H1 (cell line): ENCODE measurements around the gene ADGRV1. TPM values are rescaled to one million over a fixed set of nuclear protein-coding genes. Genes with fewer than 3 reads are reported as not detected.

Source experiments
- CTCF ChIA-PET: fragments of 300-600 bp; sonication (Branson Sonifier 250); formaldehyde crosslinking; loops from one replicate; lab custom pipeline; 2021; ENCODE audit not compliant: partially characterized antibody; lab: Charles Lee
- POLR2A ChIA-PET: fragments of 300-600 bp; sonication (Branson Sonifier 250); formaldehyde crosslinking; loops from one replicate; lab custom pipeline; 2021; ENCODE audit warnings: inconsistent platforms; ENCODE audit not compliant: partially characterized antibody; lab: Charles Lee
- DNase-seq, 2 experiments: peaks; one replicate each; pipeline versions ENCODE4 v3.0.0 to v3.0.0-alpha.2; 2010 to 2022; ENCODE audit warnings: low spot score in 2 of 2, low read depth in 1 of 2, mixed read lengths in 1 of 2
- FAIRE-seq: peaks from 2 replicates; lab custom pipeline; 2011; peaks lifted over from hg19 to GRCh38; lab: Jason Lieb, UNC
- H2AFZ ChIP-seq: 2 replicates; pipeline ENCODE4 v1.8.1; 2012; ENCODE audit warnings: low read length, inconsistent platforms
- H2AK5ac ChIP-seq: 2 replicates; pipeline ENCODE4 v1.6.1; 2013; ENCODE audit warnings: low read depth, low read length
- H2BK120ac ChIP-seq: replicated peaks from 2 replicates; pipeline ENCODE3; 2013; ENCODE audit warnings: low read depth, low read length, inconsistent platforms
- H2BK12ac ChIP-seq: 2 replicates; pipeline ENCODE4 v1.6.1; 2013; ENCODE audit warnings: low read depth, low read length
- H2BK15ac ChIP-seq: 2 replicates; pipeline ENCODE4 v1.6.1; 2013; ENCODE audit warnings: low read length
- H2BK20ac ChIP-seq: 2 replicates; pipeline ENCODE4 v1.6.1; 2013; ENCODE audit warnings: low read length
- H2BK5ac ChIP-seq: 2 replicates; pipeline ENCODE4 v1.6.1; 2013; ENCODE audit warnings: low read depth, low read length
- H3K14ac ChIP-seq: 2 replicates; pipeline ENCODE4 v1.6.1; 2013; ENCODE audit warnings: inconsistent platforms; ENCODE audit not compliant: insufficient read length
- H3K18ac ChIP-seq: 2 replicates; pipeline ENCODE4 v1.6.1; 2013; ENCODE audit warnings: low read length; ENCODE audit errors: extremely low read depth
- H3K23ac ChIP-seq: 2 replicates; pipeline ENCODE4 v1.6.1; 2013; ENCODE audit warnings: inconsistent platforms; ENCODE audit not compliant: insufficient read length
- H3K23me2 ChIP-seq: 2 replicates; pipeline ENCODE4 v1.6.1; 2013; ENCODE audit warnings: low read depth, low read length
- H3K27ac ChIP-seq: 2 replicates; pipeline ENCODE4 v1.6.1; 2011; ENCODE audit warnings: low read depth, low read length, inconsistent platforms
- H3K27me3 ChIP-seq, 4 experiments: replicated peaks in 1 of 4; 1 replicate in 1 of 4; 2 replicates in 3 of 4; pipeline versions ENCODE4 v1.6.1 to v1.8.1; 2011 to 2013; ENCODE audit warnings: low read length in 3 of 4, mild to moderate bottlenecking in 3 of 4, inconsistent platforms in 2 of 4, mixed read lengths in 2 of 4, moderate library complexity in 1 of 4; ENCODE audit not compliant: control insufficient read depth in 3 of 4, insufficient read depth in 3 of 4; ENCODE audit errors: extremely low read depth in 1 of 4
- H3K36me3 ChIP-seq, 4 experiments: 2 replicates each; pipeline versions ENCODE4 v1.6.1 to v1.8.1; 2011 to 2013; ENCODE audit warnings: mild to moderate bottlenecking in 4 of 4, low read length in 3 of 4, moderate library complexity in 2 of 4, control low read depth in 1 of 4, inconsistent platforms in 1 of 4; ENCODE audit not compliant: insufficient read depth in 4 of 4, control insufficient read depth in 2 of 4
- H3K4ac ChIP-seq: replicated peaks from 2 replicates; pipeline ENCODE3; 2013; ENCODE audit warnings: low read length, low read depth, mixed read lengths, inconsistent platforms; ENCODE audit not compliant: insufficient read length
- H3K4me1 ChIP-seq, 4 experiments: replicated peaks in 1 of 4; 1 replicate in 1 of 4; 2 replicates in 3 of 4; pipeline versions ENCODE4 v1.6.1 to v1.8.1; 2011 to 2013; ENCODE audit warnings: low read length in 3 of 4, inconsistent platforms in 2 of 4, mixed read lengths in 1 of 4; ENCODE audit not compliant: insufficient read depth in 4 of 4, control insufficient read depth in 3 of 4
- H3K4me2 ChIP-seq, 2 experiments: 2 replicates each; pipeline versions ENCODE4 v1.6.1 to v1.8.1; 2011 to 2013; ENCODE audit warnings: low read depth in 2 of 2, low read length in 2 of 2, control low read depth in 1 of 2, inconsistent platforms in 1 of 2, mild to moderate bottlenecking in 1 of 2; ENCODE audit not compliant: insufficient read depth in 1 of 2
- H3K4me3 ChIP-seq, 4 experiments: fragments of 200-600, 300-600 bp in 1 of 4; sonication (generic), shearing (Covaris generic), sonication (Bioruptor Twin) in 1 of 4; 2 replicates each; pipeline versions ENCODE4 v1.5.1 to v1.8.1; 2011 to 2016; ENCODE audit warnings: low read length in 4 of 4, low read depth in 3 of 4, control low read depth in 2 of 4, inconsistent platforms in 2 of 4, mild to moderate bottlenecking in 2 of 4, mixed read lengths in 1 of 4, moderate library complexity in 1 of 4; ENCODE audit not compliant: insufficient read depth in 2 of 4; ENCODE audit errors: extremely low read depth in 1 of 4
- H3K56ac ChIP-seq: replicated peaks from 2 replicates; pipeline ENCODE3; 2013; ENCODE audit warnings: low read depth, mild to moderate bottlenecking, mixed read lengths, low read length, inconsistent platforms; ENCODE audit not compliant: insufficient read length
- H3K79me1 ChIP-seq: 2 replicates; pipeline ENCODE4 v1.6.1; 2013; ENCODE audit warnings: low read depth, low read length, control low read depth
- H3K79me2 ChIP-seq, 2 experiments: 2 replicates each; pipeline versions ENCODE4 v1.6.1 to v1.8.1; 2012 to 2013; ENCODE audit warnings: low read length in 2 of 2, mild to moderate bottlenecking in 2 of 2, inconsistent platforms in 1 of 2; ENCODE audit not compliant: insufficient read depth in 2 of 2, control insufficient read depth in 1 of 2
- H3K9ac ChIP-seq, 4 experiments: replicated peaks in 1 of 4; 1 replicate in 1 of 4; 2 replicates in 3 of 4; pipeline versions ENCODE4 v1.6.1 to v1.8.1; 2011 to 2013; ENCODE audit warnings: low read depth in 3 of 4, low read length in 3 of 4, control low read depth in 2 of 4, mild to moderate bottlenecking in 2 of 4, moderate library complexity in 2 of 4, inconsistent platforms in 1 of 4; ENCODE audit errors: extremely low read depth in 1 of 4
- H3K9me3 ChIP-seq, 2 experiments: 2 replicates each; pipeline versions ENCODE4 v1.6.1 to v1.8.1; 2012 to 2013; ENCODE audit warnings: mild to moderate bottlenecking in 2 of 2, moderate library complexity in 2 of 2, control low read depth in 1 of 2, inconsistent platforms in 1 of 2, low read depth in 1 of 2, low read length in 1 of 2, mixed read lengths in 1 of 2; ENCODE audit not compliant: insufficient read depth in 2 of 2
- H4K20me1 ChIP-seq, 2 experiments: replicated peaks in 1 of 2; 2 replicates each; pipeline versions ENCODE3 to v1.8.1; 2011 to 2013; ENCODE audit warnings: inconsistent platforms in 2 of 2, low read length in 2 of 2, mild to moderate bottlenecking in 1 of 2; ENCODE audit not compliant: insufficient read depth in 2 of 2, control insufficient read depth in 1 of 2
- H4K5ac ChIP-seq: 2 replicates; pipeline ENCODE4 v1.6.1; 2013; ENCODE audit warnings: low read length, low read depth, mixed read lengths, inconsistent platforms; ENCODE audit not compliant: insufficient read length
- H4K8ac ChIP-seq: 2 replicates; pipeline ENCODE4 v1.8.0; 2013; ENCODE audit warnings: mild to moderate bottlenecking, moderate library complexity, low read length, inconsistent platforms; ENCODE audit not compliant: insufficient read depth; ENCODE audit errors: extremely low read depth
- H4K91ac ChIP-seq: replicated peaks from 2 replicates; pipeline ENCODE3; 2013; ENCODE audit warnings: low read length, mixed read lengths, inconsistent platforms; ENCODE audit not compliant: insufficient read length
- EP300 ChIP-seq, 2 experiments: IDR thresholded peaks; 1 replicate in 1 of 2; 2 replicates in 1 of 2; pipeline ENCODE4 v1.6.1; 2011 to 2012; ENCODE audit warnings: low read depth in 2 of 2, low read length in 2 of 2, mild to moderate bottlenecking in 2 of 2, borderline replicate concordance in 1 of 2, inconsistent platforms in 1 of 2, moderate library complexity in 1 of 2
- HDAC6 ChIP-seq: IDR thresholded peaks from one replicate; pipeline ENCODE4 v1.7.1; 2012; ENCODE audit warnings: low read depth, mild to moderate bottlenecking, inconsistent platforms, low read length, moderate library complexity
- JUND ChIP-seq: IDR thresholded peaks from 2 replicates; pipeline ENCODE4 v1.6.1; 2011; ENCODE audit warnings: mild to moderate bottlenecking, improper control_type of control experiment, low read length
- KDM5A ChIP-seq: fragments of 200-600 bp; IDR thresholded peaks from 2 replicates; pipeline ENCODE4 v1.7.1; 2012; ENCODE audit warnings: mild to moderate bottlenecking, low read length, inconsistent platforms, mixed read lengths
- MAFK ChIP-seq: IDR thresholded peaks from 2 replicates; pipeline ENCODE4 v1.6.1; 2012; ENCODE audit warnings: low read depth, mild to moderate bottlenecking, improper control_type of control experiment, low read length
- NANOG ChIP-seq: IDR thresholded peaks from 2 replicates; pipeline ENCODE4 v1.6.1; 2011; ENCODE audit warnings: low read length, low read depth, mild to moderate bottlenecking, inconsistent platforms; ENCODE audit not compliant: insufficient read depth, poor library complexity, severe bottlenecking
- SP2 ChIP-seq: IDR thresholded peaks from 2 replicates; pipeline ENCODE4 v1.6.1; 2012; ENCODE audit warnings: mild to moderate bottlenecking, low read length, inconsistent platforms
- SP4 ChIP-seq: IDR thresholded peaks from 2 replicates; pipeline ENCODE4 v1.6.1; 2012; ENCODE audit warnings: low read length, inconsistent platforms
- TBP ChIP-seq: IDR thresholded peaks from 2 replicates; pipeline ENCODE4 v1.6.1; 2011; ENCODE audit warnings: low read depth, low read length, improper control_type of control experiment
- WGBS, 2 experiments: shearing (Covaris generic) in 1 of 2; methylation state at CpG; one replicate each; pipeline versions ENCODE4 v1.1.6 to v1.1.7; 2013 to 2015; ENCODE audit warnings: low lambda C conversion rate in 2 of 2, mixed read lengths in 2 of 2, inconsistent platforms in 1 of 2, low coverage in 1 of 2, missing lambda C conversion rate in 1 of 2; ENCODE audit not compliant: insufficient replicate concordance in 2 of 2, insufficient coverage in 1 of 2, insufficient read length in 1 of 2; ENCODE audit errors: extremely low coverage in 1 of 2, missing lambda C conversion rate in 1 of 2; 5-methylcytosine and 5-hydroxymethylcytosine counted together
- polyA plus RNA-seq, 7 experiments: library from polyadenylated mRNA; depleted of rRNA in 3 of 7; stranded (reverse) in 5 of 7; unstranded in 2 of 7; fragments of >200 nt in 5 of 7; fragments of 200-250 nt in 2 of 7; gene quantifications; 1 replicate in 5 of 7; 2 replicates in 1 of 7; 4 replicates in 1 of 7; pipeline versions ENCODE4 v1.2.1 to v1.2.3, GENCODE V29; 2011 to 2013; ENCODE audit warnings: missing spikeins in 2 of 7, mixed read lengths in 2 of 7
- total RNA-seq: library from RNA; stranded (reverse); fragmentation: NEBNext Ultra II Directional; extraction: Animal tissue kit (Norgen Biotek cat#: 25700); gene quantifications from 2 replicates; pipeline ENCODE4 v1.2.1, GENCODE V29; 2021

ADGRV1 gene
- total and polyA plus RNA-seq, 2 of the 8 experiments (the other 6 are each of a cell fraction or from before 2014, with no cell fraction given) = 53.1 to 62.2 TPM

DNA sequence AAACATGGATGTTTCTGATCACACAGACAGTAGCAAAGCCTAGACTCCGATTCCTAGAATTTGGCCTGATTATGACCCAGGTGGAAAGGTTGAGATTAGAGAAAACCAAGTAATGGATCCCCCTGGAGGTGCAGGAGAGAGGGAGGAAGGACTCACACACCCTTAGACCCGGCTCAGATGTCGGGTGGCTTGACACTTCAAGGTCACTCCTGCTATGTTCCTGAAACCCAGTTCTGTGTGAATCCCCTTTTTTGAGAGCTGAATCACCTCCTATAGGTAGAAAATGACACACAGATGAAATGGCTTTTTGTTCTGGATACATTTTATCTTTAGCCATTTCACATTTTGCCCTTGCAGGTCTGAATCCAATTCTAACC is 631.7 kb downstream of the ADGRV1 start:
- Histone ChIP-seq H3K14ac (no peak overlapping the region), H3K4me3 (no peak overlapping the region), H2AFZ (0 out of 2 replicates have a peak overlapping the region, but pooled peaks have one; percentile 60), H4K91ac (no peak overlapping the region), H3K18ac (no peak overlapping the region), H3K9ac (no peak overlapping the region), H3K79me1 (no peaks in the 10 kb centered on the region), H3K9me3 (no peaks in the 10 kb centered on the region), H3K36me3 (no peaks in the 10 kb centered on the region), H2BK20ac (no peak overlapping the region), H3K4me1 (no peaks in the 10 kb centered on the region), H2BK120ac (no peak overlapping the region), H3K23ac (no peak overlapping the region), H3K56ac (no peak overlapping the region), H2BK15ac (no peak overlapping the region), H2AK5ac (no peak overlapping the region), H4K5ac (no peak overlapping the region), H3K27ac (no peak overlapping the region), H3K4me2 (no peak overlapping the region), H3K4ac (no peak overlapping the region), H4K20me1 (no peaks in the 10 kb centered on the region), H2BK12ac (no peak overlapping the region), H2BK5ac (no peak overlapping the region), H3K27me3 (no peaks in the 10 kb centered on the region), H3K23me2 (no peaks in the 10 kb centered on the region), H3K79me2 (no peaks in the 10 kb centered on the region), H4K8ac (no peak overlapping the region)
- POLR2A ChIA-PET = no interaction called here
- no peak for FAIRE-seq
- 88% methylated on average over 3 of the region's 3 CpGs; no CpG with 5 or more reads in 1 of the 2 experiments for WGBS, 2 experiments
- DNase-seq = no peak
- CTCF ChIA-PET = no interaction called here
- no peak for TF ChIP-seq SP2
- no peak for TF ChIP-seq MAFK
- no peak for TF ChIP-seq HDAC6
- no peak for TF ChIP-seq NANOG
- no peak for TF ChIP-seq KDM5A
- no peak for TF ChIP-seq SP4
- TF ChIP-seq TBP = no peak
- no peak for TF ChIP-seq JUND
- TF ChIP-seq EP300 (IDR thresholded peaks at IDR 0.05; ENCODE audit: borderline replicate concordance in 1 of 2, low read depth in 2 of 2, low read length in 2 of 2) = no peak
